ENCODE data around the gene CTSW.

DNA sequence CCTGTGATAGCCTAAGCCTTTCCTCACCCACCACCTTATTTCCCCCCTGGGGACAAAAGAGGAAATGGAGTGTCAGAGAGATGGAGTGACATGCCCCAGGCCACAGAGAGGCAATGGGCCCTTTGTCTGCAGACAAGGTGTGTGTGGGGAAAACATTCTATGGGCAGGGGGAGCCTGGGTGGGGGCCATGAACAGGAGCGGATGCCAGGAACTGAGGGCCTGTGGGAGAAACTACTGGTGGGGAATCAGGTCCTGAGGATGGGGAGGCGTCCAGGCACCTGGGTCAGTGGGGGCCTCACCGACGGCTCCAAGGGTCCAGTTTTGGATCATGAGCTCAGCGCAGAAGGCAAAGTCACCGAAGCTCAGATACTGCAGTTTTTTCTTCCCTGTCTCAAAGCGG is 5.6 kb downstream of the CTSW start:
- TF ChIP-seq, protein P1, sequence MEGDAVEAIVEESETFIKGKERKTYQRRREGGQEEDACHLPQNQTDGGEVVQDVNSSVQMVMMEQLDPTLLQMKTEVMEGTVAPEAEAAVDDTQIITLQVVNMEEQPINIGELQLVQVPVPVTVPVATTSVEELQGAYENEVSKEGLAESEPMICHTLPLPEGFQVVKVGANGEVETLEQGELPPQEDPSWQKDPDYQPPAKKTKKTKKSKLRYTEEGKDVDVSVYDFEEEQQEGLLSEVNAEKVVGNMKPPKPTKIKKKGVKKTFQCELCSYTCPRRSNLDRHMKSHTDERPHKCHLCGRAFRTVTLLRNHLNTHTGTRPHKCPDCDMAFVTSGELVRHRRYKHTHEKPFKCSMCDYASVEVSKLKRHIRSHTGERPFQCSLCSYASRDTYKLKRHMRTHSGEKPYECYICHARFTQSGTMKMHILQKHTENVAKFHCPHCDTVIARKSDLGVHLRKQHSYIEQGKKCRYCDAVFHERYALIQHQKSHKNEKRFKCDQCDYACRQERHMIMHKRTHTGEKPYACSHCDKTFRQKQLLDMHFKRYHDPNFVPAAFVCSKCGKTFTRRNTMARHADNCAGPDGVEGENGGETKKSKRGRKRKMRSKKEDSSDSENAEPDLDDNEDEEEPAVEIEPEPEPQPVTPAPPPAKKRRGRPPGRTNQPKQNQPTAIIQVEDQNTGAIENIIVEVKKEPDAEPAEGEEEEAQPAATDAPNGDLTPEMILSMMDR (IDR thresholded peaks at IDR 0.05) = no peak
- TF ChIP-seq POLR2A (IDR thresholded peaks at IDR 0.05) = no peak

All from thyroid gland (tissue), 4 donors.